Aorta (tissue), 5 donors: ENCODE data around the gene SCRT2. TPM values are rescaled to one million over a fixed set of nuclear protein-coding genes. Genes with fewer than 3 reads are reported as not detected.
A peak's percentile ranks its signal among the peaks of the same experiment; 100 is the strongest.

ENCODE experiments used
- ATAC-seq: fragments of 200-7000 bp; cut with Tn5 transposase; one replicate; pipeline ENCODE4 v1.9.1; 2022; ENCODE audit warnings: moderate library complexity; ENCODE audit not compliant: low FRiP score
- DNase-seq, 2 donors: peaks; one replicate each; pipeline ENCODE4 v3.0.0-alpha.2; 2020
- H3K27ac ChIP-seq, 2 donors: one replicate each; pipeline ENCODE4 v1.5.1; 2013; ENCODE audit warnings: low read length in 2 of 2, mild to moderate bottlenecking in 2 of 2, moderate library complexity in 2 of 2, control low read depth in 1 of 2, inconsistent platforms in 1 of 2, low read depth in 1 of 2
- H3K27me3 ChIP-seq, 2 donors: one replicate each; pipeline ENCODE4 v1.6.1; 2013; ENCODE audit warnings: control low read depth in 1 of 2, low read length in 1 of 2, mild to moderate bottlenecking in 1 of 2, moderate library complexity in 1 of 2; ENCODE audit not compliant: insufficient read depth in 2 of 2, control insufficient read depth in 1 of 2
- H3K36me3 ChIP-seq, 2 donors: one replicate each; pipeline ENCODE4 v1.6.1; 2013; ENCODE audit warnings: control low read depth in 1 of 2, low read length in 1 of 2, mild to moderate bottlenecking in 1 of 2; ENCODE audit not compliant: insufficient read depth in 2 of 2, control insufficient read depth in 1 of 2
- H3K4me1 ChIP-seq, 2 donors: one replicate each; pipeline ENCODE4 v1.6.1; 2013; ENCODE audit warnings: low read length in 2 of 2, control low read depth in 1 of 2, mild to moderate bottlenecking in 1 of 2, moderate library complexity in 1 of 2; ENCODE audit not compliant: insufficient read depth in 2 of 2, control insufficient read depth in 1 of 2
- H3K4me3 ChIP-seq, 2 donors: one replicate each; pipeline ENCODE4 v1.5.1; 2013; ENCODE audit warnings: low read length in 2 of 2, control low read depth in 1 of 2, mild to moderate bottlenecking in 1 of 2
- H3K9me3 ChIP-seq: one replicate; pipeline ENCODE4 v1.6.1; 2013; ENCODE audit warnings: mild to moderate bottlenecking, low read length; ENCODE audit not compliant: control insufficient read depth
- WGBS, 2 donors: extraction: QIAGEN DNeasy Blood & Tissue Kit; methylation state at CpG; one replicate each; pipeline ENCODE4 v1.1.7; 2013; 5-methylcytosine and 5-hydroxymethylcytosine counted together
- intact Hi-C, 2 donors: fragments of 100-400 bp; cut with DNase I; formaldehyde crosslinking; loops; one replicate each; pipeline versions ENCODE4 v1.14.2 to v1.15.0; 2022
- polyA plus RNA-seq, 2 donors: library from polyadenylated mRNA; stranded (reverse); fragments of 200-250 nt; gene quantifications; one replicate each; pipeline ENCODE4 v1.2.3, GENCODE V29; 2013
- total RNA-seq, 2 donors: library from RNA; stranded (reverse); fragmentation: NEBNext Ultra II Directional; extraction: Animal tissue kit (Norgen Biotek cat#: 25700); gene quantifications; one replicate each; pipeline ENCODE4 v1.2.1, GENCODE V29; 2021
- donor health status: healthy with polysubstance abuse.
- donor health status: Bipolar disorder and iron deficiency.
- donor health status: DM: no; HTN: no; CAD: no.
- donor health status: DM: no; HTN: no; CAD: no.
- donor health status: DM: yes; HTN: yes; CAD: no.

The SCRT2 gene
- total and polyA plus RNA-seq, 4 donors, result not detected

- Histone ChIP-seq H3K4me3 (no peak overlapping the region), H3K4me1 (no peaks in the 10 kb centered on the region), H3K27ac (no peak overlapping the region), H3K36me3 (no peaks in the 10 kb centered on the region), H3K27me3 (no peaks in the 10 kb centered on the region), H3K9me3 (no peaks in the 10 kb centered on the region)
- intact Hi-C loops, result no loop called here
- DNase-seq (no peak), ATAC-seq (no peak)
- WGBS, 2 donors, result 58 to 68% methylated on average over 9 of the region's 9 CpGs
Measured at GRCh38 chr20:671252-672030, 4.2 kb downstream of the SCRT2 start.

GRCh38 chr20:669573-669972 lies 6.0 kb downstream of the SCRT2 start:
- no peaks in the 10 kb centered on the region for H3K9me3 ChIP-seq
- no peak overlapping the region for H3K4me3 ChIP-seq
- H3K27me3 ChIP-seq, result no peaks in the 10 kb centered on the region
- 12 to 17% methylated on average over 7 of the region's 7 CpGs for WGBS, 2 donors
- H3K36me3 ChIP-seq, result no peaks in the 10 kb centered on the region
- ATAC-seq (no peak), DNase-seq (no peak)
- intact Hi-C loops, result loop anchor here in 1 of 2 donors (5.0 kb wide), 2 partner anchors 107 to 317 kb away; no protein-coding TSS in a partner anchor
- H3K27ac ChIP-seq, result no peak overlapping the region
- H3K4me1 ChIP-seq, result no peaks in the 10 kb centered on the region

- no peaks in the 10 kb centered on the region for H3K4me1 ChIP-seq
- H3K36me3 ChIP-seq, result no peaks in the 10 kb centered on the region
- no peak overlapping the region for H3K27ac ChIP-seq
- ATAC-seq (no peak), DNase-seq (no peak)
- intact Hi-C loops, result loop anchor here in 1 of 2 donors (5.0 kb wide), 2 partner anchors 106 to 316 kb away; no protein-coding TSS in a partner anchor
- 75 to 77% methylated on average over 3 of the region's 3 CpGs for WGBS, 2 donors
- H3K27me3 ChIP-seq, result no peaks in the 10 kb centered on the region
- no peak overlapping the region for H3K4me3 ChIP-seq
- no peaks in the 10 kb centered on the region for H3K9me3 ChIP-seq
Measured at GRCh38 chr20:668638-669037, 7.0 kb downstream of the SCRT2 start.

- H3K36me3 ChIP-seq, result no peaks in the 10 kb centered on the region
- no peaks in the 10 kb centered on the region for H3K27me3 ChIP-seq
- intact Hi-C loops, result loop anchor here in 1 of 2 donors (5.0 kb wide), 2 partner anchors 106 to 316 kb away; no protein-coding TSS in a partner anchor
Measured at GRCh38 chr20:668050-668449, 7.6 kb downstream of the SCRT2 start.

GRCh38 chr20:667351-668034 lies 8.1 kb downstream of the SCRT2 start:
- no peaks in the 10 kb centered on the region for H3K9me3 ChIP-seq
- H3K4me1 ChIP-seq, result no peaks in the 10 kb centered on the region
- 18 to 23% methylated on average over 9 of the region's 9 CpGs for WGBS, 2 donors
- H3K27ac ChIP-seq, result no peak overlapping the region
- intact Hi-C loops, result loop anchor here in 1 of 2 donors (5.0 kb wide), 2 partner anchors 105 to 315 kb away; no protein-coding TSS in a partner anchor
- H3K36me3 ChIP-seq, result no peaks in the 10 kb centered on the region
- no peak overlapping the region for H3K4me3 ChIP-seq
- ATAC-seq (no peak), DNase-seq (peak; percentile 70 to 87)
- H3K27me3 ChIP-seq, result no peaks in the 10 kb centered on the region

More at GRCh38 chr20:668050-668449, 7.6 kb downstream of the SCRT2 start:
- DNase-seq (no peak), ATAC-seq (no peak)
- Histone ChIP-seq H3K4me3 (no peak overlapping the region), H3K9me3 (no peaks in the 10 kb centered on the region), H3K4me1 (no peaks in the 10 kb centered on the region), H3K27ac (no peak overlapping the region)

GRCh38 chr20:666877-667276 lies 8.7 kb downstream of the SCRT2 start:
- no peaks in the 10 kb centered on the region for H3K4me1 ChIP-seq
- ATAC-seq, result no peak

GRCh38 chr20:665276-665675 lies 10.3 kb downstream of the SCRT2 start:
- intact Hi-C loops, result loop anchor here in 1 of 2 donors (5.0 kb wide), 2 partner anchors 103 to 313 kb away; no protein-coding TSS in a partner anchor
- WGBS, 2 donors, result 33% methylated on average over 6 of the region's 6 CpGs
- DNase-seq, result no peak
- H3K36me3 ChIP-seq, result no peaks in the 10 kb centered on the region
- no peaks in the 10 kb centered on the region for H3K27me3 ChIP-seq
- no peak overlapping the region for H3K27ac ChIP-seq
- H3K4me3 ChIP-seq, result no peak overlapping the region
- ATAC-seq, result no peak
- H3K4me1 ChIP-seq, result no peaks in the 10 kb centered on the region
- no peaks in the 10 kb centered on the region for H3K9me3 ChIP-seq

More at GRCh38 chr20:666877-667276, 8.7 kb downstream of the SCRT2 start:
- H3K27ac ChIP-seq, result no peak overlapping the region
- H3K9me3 ChIP-seq, result no peaks in the 10 kb centered on the region
- no peak for DNase-seq
- H3K27me3 ChIP-seq, result no peaks in the 10 kb centered on the region
- intact Hi-C loops, result loop anchor here in 1 of 2 donors (5.0 kb wide), 2 partner anchors 105 to 315 kb away; no protein-coding TSS in a partner anchor
- no peaks in the 10 kb centered on the region for H3K36me3 ChIP-seq
- 14 to 19% methylated on average over 4 of the region's 4 CpGs for WGBS, 2 donors
- H3K4me3 ChIP-seq, result no peak overlapping the region

GRCh38 chr20:664576-664975 lies 11.0 kb downstream of the SCRT2 start:
- H3K4me3 ChIP-seq, result no peak overlapping the region
- no peaks in the 10 kb centered on the region for H3K27me3 ChIP-seq
- no peaks in the 10 kb centered on the region for H3K4me1 ChIP-seq
- no peaks in the 10 kb centered on the region for H3K9me3 ChIP-seq
- no peaks in the 10 kb centered on the region for H3K36me3 ChIP-seq
- no peak overlapping the region for H3K27ac ChIP-seq
- 33 to 46% methylated on average over 13 of the region's 13 CpGs for WGBS, 2 donors
- ATAC-seq, result no peak
- DNase-seq, result no peak
- intact Hi-C loops, result no loop called here
